ENCODE data around the gene ROGDI.

GRCh38 chr16:4828567-4829321 is 26.3 kb upstream of the ROGDI start:
- TF ChIP-seq SUZ12 (IDR thresholded peaks at IDR 0.05) (no peak), TARDBP (IDR thresholded peaks at IDR 0.05) (no peak), ARNT (IDR thresholded peaks at IDR 0.05) (no peak)
